MM.1S (cell line): ENCODE results near the gene PHOX2A.
"Not testable (repeated sequence)": the region's sequence is repeated elsewhere in the genome, so short reads cannot be mapped to it uniquely, and the experiment has no call there.

Experiments
- DNase-seq: peaks from one replicate; pipeline ENCODE4 v3.0.0-alpha.2; 2015
- H2AFZ ChIP-seq: fragments of 300-600 bp; sonication (generic); 2 replicates; pipeline ENCODE4 v1.6.0; 2016; ENCODE audit warnings: antibody characterized with exemption, low read length
- H3F3A ChIP-seq: fragments of 300-600 bp; sonication (generic); 2 replicates; pipeline ENCODE4 v1.6.1; 2016; ENCODE audit warnings: mild to moderate bottlenecking, antibody characterized with exemption, low read length, moderate library complexity, mixed read lengths; ENCODE audit not compliant: insufficient read depth
- H3K27ac ChIP-seq: fragments of 300-600 bp; sonication (generic); 2 replicates; pipeline ENCODE4 v1.5.1; 2016; ENCODE audit warnings: mild to moderate bottlenecking, low read length
- H3K27me3 ChIP-seq: fragments of 300-600 bp; sonication (generic); replicated peaks from 2 replicates; pipeline ENCODE4 v1.6.0; 2016; ENCODE audit warnings: low read length; ENCODE audit not compliant: insufficient read depth
- H3K36me3 ChIP-seq: fragments of 300-600 bp; sonication (generic); replicated peaks from 2 replicates; pipeline ENCODE4 v1.6.1; 2016; ENCODE audit warnings: mild to moderate bottlenecking, low read length, mixed read lengths; ENCODE audit not compliant: insufficient read depth
- H3K4me1 ChIP-seq: fragments of 300-600 bp; sonication (generic); 2 replicates; pipeline ENCODE4 v1.6.1; 2016; ENCODE audit warnings: low read length, mixed read lengths
- H3K4me2 ChIP-seq: fragments of 300-600 bp; sonication (generic); 2 replicates; pipeline ENCODE4 v1.6.0; 2016; ENCODE audit warnings: low read depth, low read length
- H3K4me3 ChIP-seq: fragments of 300-600 bp; sonication (generic); 2 replicates; pipeline ENCODE4 v1.5.1; 2016; ENCODE audit warnings: low read length, mixed read lengths
- H3K79me2 ChIP-seq: fragments of 300-600 bp; sonication (generic); 2 replicates; pipeline ENCODE4 v1.6.1; 2016; ENCODE audit warnings: mixed run types, low read length, mixed read lengths
- H3K9ac ChIP-seq: fragments of 300-600 bp; sonication (generic); 2 replicates; pipeline ENCODE4 v1.6.1; 2016; ENCODE audit warnings: low read length, mixed read lengths
- H3K9me2 ChIP-seq: fragments of 300-600 bp; sonication (generic); replicated peaks from 2 replicates; pipeline ENCODE4 v1.6.1; 2016; ENCODE audit warnings: mild to moderate bottlenecking, low read length, mixed read lengths; ENCODE audit not compliant: insufficient read depth
- H3K9me3 ChIP-seq: fragments of 300-600 bp; sonication (generic); replicated peaks from 2 replicates; pipeline ENCODE4 v1.6.1; 2016; ENCODE audit warnings: mild to moderate bottlenecking, low read length, mixed read lengths; ENCODE audit not compliant: insufficient read depth
- H4K20me1 ChIP-seq: fragments of 300-600 bp; sonication (generic); 2 replicates; pipeline ENCODE4 v1.6.1; 2016; ENCODE audit warnings: mild to moderate bottlenecking, low read length, moderate library complexity, mixed read lengths; ENCODE audit not compliant: insufficient read depth
- CTCF ChIP-seq: fragments of 300-600 bp; sonication (generic); IDR thresholded peaks from 2 replicates; pipeline ENCODE4 v1.5.1; 2016; ENCODE audit warnings: antibody characterized with exemption, low read length, mixed read lengths
- EZH2 ChIP-seq: fragments of 300-600 bp; sonication (generic); optimal IDR thresholded peaks from 2 replicates; pipeline ENCODE3; 2017; ENCODE audit warnings: low read depth, mild to moderate bottlenecking, antibody characterized with exemption, low read length, mixed read lengths
- EZH2phosphoT487 ChIP-seq: fragments of 300-600 bp; sonication (generic); IDR thresholded peaks from 2 replicates; pipeline ENCODE4 v1.6.1; 2018; ENCODE audit warnings: antibody characterized with exemption, low read length

Gene PHOX2A

GRCh38 chr11:72274435-72274834, 30.5 kb upstream of the PHOX2A start:
- H3K79me2 ChIP-seq = no peaks in the 10 kb centered on the region
- H3F3A ChIP-seq = peaks cover 7% of the 10 kb centered on the region
- no peak overlapping the region for H2AFZ ChIP-seq
- no peaks in the 10 kb centered on the region for H3K27me3 ChIP-seq
- no peak overlapping the region for H3K9ac ChIP-seq
- peaks cover 10% of the 10 kb centered on the region for H3K4me1 ChIP-seq
- H3K9me3 ChIP-seq = no peaks in the 10 kb centered on the region
- DNase-seq = no peak
- H3K4me3 ChIP-seq = no peak overlapping the region
- no peaks in the 10 kb centered on the region for H3K9me2 ChIP-seq
- no peak overlapping the region for H3K27ac ChIP-seq
- H4K20me1 ChIP-seq = no peaks in the 10 kb centered on the region
- H3K36me3 ChIP-seq = no peaks in the 10 kb centered on the region
- H3K4me2 ChIP-seq = no peak overlapping the region
- TF ChIP-seq EZH2phosphoT487 (no peak), EZH2 (no peak)

GRCh38 chr11:72271980-72272379, 28.0 kb upstream of the PHOX2A start:
- H3F3A ChIP-seq = peaks cover 7% of the 10 kb centered on the region
- no peaks in the 10 kb centered on the region for H3K36me3 ChIP-seq
- no peak for DNase-seq
- H4K20me1 ChIP-seq = no peaks in the 10 kb centered on the region
- no peaks in the 10 kb centered on the region for H3K27me3 ChIP-seq
- no peak overlapping the region for H3K27ac ChIP-seq
- peaks cover 17% of the 10 kb centered on the region for H3K4me1 ChIP-seq
- no peak overlapping the region for H3K9ac ChIP-seq
- no peak for TF ChIP-seq CTCF
- TF ChIP-seq EZH2 = no peak
- no peak for TF ChIP-seq EZH2phosphoT487
- H3K9me2 ChIP-seq = no peaks in the 10 kb centered on the region
- no peak overlapping the region for H2AFZ ChIP-seq
- H3K79me2 ChIP-seq = no peaks in the 10 kb centered on the region
- H3K9me3 ChIP-seq = no peaks in the 10 kb centered on the region
- H3K4me3 ChIP-seq = no peak overlapping the region
- H3K4me2 ChIP-seq = no peak overlapping the region

GRCh38 chr11:72267956-72268617, 24.1 kb upstream of the PHOX2A start:
- TF ChIP-seq EZH2phosphoT487 (no peak), EZH2 (no peak), CTCF (no peak)
- H3K4me1 ChIP-seq = peaks cover 11% of the 10 kb centered on the region
- H3K27ac ChIP-seq = peak overlapping the region; percentile 25; the same call in 1 of the 2 replicates
- H2AFZ ChIP-seq = no peak overlapping the region
- peak overlapping the region; percentile 31; the same call in 1 of the 2 replicates for H3K4me2 ChIP-seq
- no peak for DNase-seq
- no peaks in the 10 kb centered on the region for H3K27me3 ChIP-seq
- H3K9me3 ChIP-seq = no peaks in the 10 kb centered on the region
- no peak overlapping the region for H3K4me3 ChIP-seq
- no peaks in the 10 kb centered on the region for H3F3A ChIP-seq
- H3K9me2 ChIP-seq = no peaks in the 10 kb centered on the region
- no peak overlapping the region for H3K9ac ChIP-seq
- H4K20me1 ChIP-seq = no peaks in the 10 kb centered on the region
- H3K36me3 ChIP-seq = no peaks in the 10 kb centered on the region
- no peaks in the 10 kb centered on the region for H3K79me2 ChIP-seq

- H3K27me3 ChIP-seq, H3K4me3 ChIP-seq, H3K79me2 ChIP-seq, H3K9me2 ChIP-seq, H4K20me1 ChIP-seq, H3K4me2 ChIP-seq, DNase-seq, H3K9me3 ChIP-seq, H3K27ac ChIP-seq, H3F3A ChIP-seq, H3K36me3 ChIP-seq, H3K9ac ChIP-seq, H2AFZ ChIP-seq: not testable (repeated sequence)
- peaks cover 14% of the 10 kb centered on the region for H3K4me1 ChIP-seq
These were observed 23.0 kb upstream of the PHOX2A start for GRCh38 chr11:72266960-72267359.
